Central memory CD4-positive, alpha-beta T cell (primary cell): ENCODE measurements around the gene SCAPER.
A peak's percentile ranks its signal among the peaks of the same experiment; 100 is the strongest.
"Not testable (repeated sequence)": the region's sequence is repeated elsewhere in the genome, so short reads cannot be mapped to it uniquely, and the experiment has no call there.

Experiments used
- DNase-seq: peaks from one replicate; pipeline ENCODE4 v3.0.0; 2022

Gene SCAPER

GRCh38 chr15:76311100-76311953 is 593.8 kb downstream of the SCAPER start, which contains the start of gene ETFA:
TSS of gene ETFA (minus strand) at chr15:76311469. CDS start at chr15:76311388, 81 bp downstream.
- peak; percentile 81 for DNase-seq

GRCh38 chr15:76310475-76311099 is 594.6 kb downstream of the SCAPER start:
- no peak for DNase-seq

GRCh38 chr15:76309601-76310330 is 595.4 kb downstream of the SCAPER start:
- DNase-seq, result no peak

GRCh38 chr15:76303909-76304308 is 601.2 kb downstream of the SCAPER start:
- no peak for DNase-seq

GRCh38 chr15:76299786-76300185 is 605.4 kb downstream of the SCAPER start:
- no peak for DNase-seq

- DNase-seq, result no peak
Observed at GRCh38 chr15:76298986-76299385, 606.2 kb downstream of the SCAPER start.

- not testable (repeated sequence) for DNase-seq
Observed at GRCh38 chr15:76297951-76298350, 607.2 kb downstream of the SCAPER start.
